Stimulated activated CD4-positive, alpha-beta T cell treated with anti-CD3 and anti-CD28 coated beads, Interleukin-4, amount 100 ng/mL, for 24 hours (primary cell): ENCODE results near the gene CPXM1.

Source experiments
- DNase-seq: peaks from one replicate; pipeline ENCODE4 v3.0.0-alpha.2; 2020

CPXM1 gene

GRCh38 chr20:2747676-2748235 is 52.7 kb downstream of the CPXM1 start:
- DNase-seq, result no peak

- no peak for DNase-seq
Observed at GRCh38 chr20:2746636-2747265, 53.7 kb downstream of the CPXM1 start.

GRCh38 chr20:2745936-2746635 is 54.3 kb downstream of the CPXM1 start:
- DNase-seq, result no peak

GRCh38 chr20:2745060-2745910 is 55.1 kb downstream of the CPXM1 start:
- no peak for DNase-seq
